ENCODE data around the gene POLR1B.
"Not testable (repeated sequence)": the region's sequence is repeated elsewhere in the genome, so short reads cannot be mapped to it uniquely, and the experiment has no call there.

POLR1B gene
- total RNA-seq: 41.3 reads per million, percentile 64 among the genes with 10 or more reads in this experiment

- DNase-seq: peak; percentile 68
Measured at GRCh38 chr2:112542123-112542983, at the start of gene POLR1B. Gene POLR1B, plus strand, starts transcription at chr2:112542465. Its CDS starts 30 bp downstream, at chr2:112542495.

GRCh38 chr2:112493048-112493447 is 49.2 kb upstream of the POLR1B start:
- DNase-seq: no peak

- DNase-seq: no peak
Measured at GRCh38 chr2:112493858-112494648, 48.2 kb upstream of the POLR1B start.

- no peak for DNase-seq
Measured at GRCh38 chr2:112494828-112495227, 47.4 kb upstream of the POLR1B start.

GRCh38 chr2:112495878-112496277 is 46.4 kb upstream of the POLR1B start:
- not testable (repeated sequence) for DNase-seq

- DNase-seq: peak; percentile 14
Measured at GRCh38 chr2:112500850-112501484, 41.3 kb upstream of the POLR1B start.

- not testable (repeated sequence) for DNase-seq
Measured at GRCh38 chr2:112509239-112509998, 32.8 kb upstream of the POLR1B start.

- DNase-seq: no peak
Measured at GRCh38 chr2:112516801-112517200, 25.5 kb upstream of the POLR1B start.

GRCh38 chr2:112518807-112519206 is 23.5 kb upstream of the POLR1B start:
- no peak for DNase-seq

- no peak for DNase-seq
Measured at GRCh38 chr2:112519506-112519905, 22.8 kb upstream of the POLR1B start.

GRCh38 chr2:112520234-112520783 is 22.0 kb upstream of the POLR1B start:
- no peak for DNase-seq

GRCh38 chr2:112523291-112523777 is 18.9 kb upstream of the POLR1B start:
- no peak for DNase-seq

- not testable (repeated sequence) for DNase-seq
Measured at GRCh38 chr2:112524276-112524675, 18.0 kb upstream of the POLR1B start.

GRCh38 chr2:112528541-112528940 is 13.7 kb upstream of the POLR1B start:
- no peak for DNase-seq

- no peak for DNase-seq
Measured at GRCh38 chr2:112529757-112530156, 12.5 kb upstream of the POLR1B start.

- no peak for DNase-seq
Measured at GRCh38 chr2:112530728-112531127, 11.5 kb upstream of the POLR1B start.

GRCh38 chr2:112534826-112535225 is 7.4 kb upstream of the POLR1B start:
- DNase-seq: no peak

GRCh38 chr2:112536665-112537064 is 5.6 kb upstream of the POLR1B start:
- DNase-seq: not testable (repeated sequence)

GRCh38 chr2:112539306-112539705 is 3.0 kb upstream of the POLR1B start:
- DNase-seq: no peak

GRCh38 chr2:112540906-112541305 is 1.4 kb upstream of the POLR1B start:
- no peak for DNase-seq

GRCh38 chr2:112541315-112542122 is 746 bp upstream of the POLR1B start:
- DNase-seq: no peak
